NT2/D1 (cell line): ENCODE data around the gene MED12L.

Experiments
- SUZ12 ChIP-seq: IDR thresholded peaks from 2 replicates; pipeline ENCODE4 v1.6.1; 2011; ENCODE audit not compliant: insufficient read length, insufficient read depth; ENCODE audit errors: extremely low read depth
- YY1 ChIP-seq: IDR thresholded peaks from 2 replicates; pipeline ENCODE4 v1.6.1; 2011; ENCODE audit not compliant: insufficient read length, insufficient read depth
- ZNF274 ChIP-seq: IDR thresholded peaks from 2 replicates; pipeline ENCODE4 v1.6.1; 2011; ENCODE audit warnings: mild to moderate bottlenecking, low read depth, low read length

DNA sequence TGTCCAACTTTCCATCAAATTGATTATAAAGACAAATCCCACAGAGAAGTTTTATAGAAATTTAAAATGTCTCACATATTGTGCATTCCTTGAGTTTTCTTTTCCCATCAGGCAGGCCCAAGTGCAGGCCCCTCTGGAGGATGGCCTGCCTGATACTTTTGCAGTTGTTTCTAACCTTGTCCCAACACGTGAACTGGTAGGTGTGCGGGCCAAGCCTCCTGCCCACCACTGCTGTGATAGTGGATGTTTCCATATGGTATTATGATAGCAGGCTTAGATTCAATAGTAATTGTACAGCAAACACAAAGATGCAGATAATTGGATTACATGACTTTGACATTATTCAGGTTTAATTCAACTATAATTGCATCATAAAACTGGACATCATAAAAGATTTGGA lies 297.6 kb downstream of the MED12L start:
- TF ChIP-seq YY1 (no peak), ZNF274 (no peak), SUZ12 (no peak)
